ENCODE data around the gene CHRND. TPM values are rescaled to one million over a fixed set of nuclear protein-coding genes. Genes with fewer than 3 reads are reported as not detected.

The CHRND gene
- total RNA-seq, 3 donors from 2014 or later (not counting 1 experiment from before 2014, with no cell fraction given): not detected

DNA sequence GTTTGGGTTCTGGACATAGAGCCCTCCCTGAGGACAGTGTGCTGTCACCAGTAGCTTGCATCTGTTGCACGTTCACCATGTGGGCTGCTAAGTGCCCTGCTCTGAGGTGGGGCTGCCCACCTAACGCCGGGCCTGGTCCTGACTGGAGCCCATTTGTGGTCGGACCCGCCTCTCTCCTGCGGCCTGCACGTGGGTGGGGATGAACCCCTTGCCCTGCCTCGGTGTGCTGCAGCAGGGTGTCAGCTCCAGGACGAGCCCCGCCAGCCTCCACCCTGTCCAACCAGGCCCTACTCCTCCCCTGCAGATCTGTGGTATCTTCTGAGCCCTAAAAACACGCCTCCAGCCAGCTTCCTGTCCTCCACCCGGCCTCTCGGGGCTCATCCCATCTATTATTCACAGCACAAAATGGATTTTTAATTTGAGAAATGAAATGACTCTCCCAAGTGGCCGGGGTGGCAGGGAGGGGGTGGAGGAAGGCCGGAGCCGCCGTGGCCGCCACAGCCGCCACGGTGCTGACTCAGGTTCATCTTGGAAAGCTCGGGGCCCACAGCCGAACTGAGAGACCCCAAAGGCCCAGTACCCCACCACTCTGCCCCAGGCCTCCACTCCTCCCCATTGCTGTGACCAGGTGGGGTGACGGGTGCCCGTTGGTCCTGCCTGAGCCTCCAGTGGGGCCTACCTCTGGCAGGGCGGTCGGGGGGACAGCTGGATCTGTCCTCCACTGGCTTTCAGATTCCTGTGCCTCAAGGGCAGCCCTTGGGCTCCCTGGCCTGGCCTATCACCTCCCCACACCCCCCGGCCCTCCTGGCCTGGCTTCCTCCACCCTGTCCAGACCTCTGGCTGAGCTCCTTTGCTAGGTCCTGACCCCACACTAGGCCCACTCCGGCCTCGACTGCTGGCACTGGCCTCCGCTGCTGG lies 35.5 kb upstream of the CHRND start:
- H3K27ac ChIP-seq (ENCODE audit: low read length): no peak overlapping the region
- H3K4me3 Mint-ChIP-seq: no peak overlapping the region
- H3K36me3 Mint-ChIP-seq: no peaks in the 10 kb centered on the region
- H3K27me3 Mint-ChIP-seq (ENCODE audit: low read depth in 2 of 2): peaks cover 23 to 28% of the 10 kb centered on the region in 2 donors
- peaks cover 6% of the 10 kb centered on the region for H3K4me1 ChIP-seq (ENCODE audit: control insufficient read depth, insufficient read depth, low read length)
- peaks cover 4 to 5% of the 10 kb centered on the region in 2 donors for H3K4me1 Mint-ChIP-seq
- H3K27ac Mint-ChIP-seq: no peak overlapping the region
- no peak overlapping the region for H3K4me3 ChIP-seq (ENCODE audit: low read length)
- H3K36me3 ChIP-seq (ENCODE audit: control insufficient read depth, insufficient read depth, low read length): no peaks in the 10 kb centered on the region
- no peaks in the 10 kb centered on the region for H3K9me3 ChIP-seq (ENCODE audit: control insufficient read depth, insufficient read depth, low read length)
- intact Hi-C loops (cut with micrococcal nuclease): no loop called here
- TF ChIP-seq, protein P1, sequence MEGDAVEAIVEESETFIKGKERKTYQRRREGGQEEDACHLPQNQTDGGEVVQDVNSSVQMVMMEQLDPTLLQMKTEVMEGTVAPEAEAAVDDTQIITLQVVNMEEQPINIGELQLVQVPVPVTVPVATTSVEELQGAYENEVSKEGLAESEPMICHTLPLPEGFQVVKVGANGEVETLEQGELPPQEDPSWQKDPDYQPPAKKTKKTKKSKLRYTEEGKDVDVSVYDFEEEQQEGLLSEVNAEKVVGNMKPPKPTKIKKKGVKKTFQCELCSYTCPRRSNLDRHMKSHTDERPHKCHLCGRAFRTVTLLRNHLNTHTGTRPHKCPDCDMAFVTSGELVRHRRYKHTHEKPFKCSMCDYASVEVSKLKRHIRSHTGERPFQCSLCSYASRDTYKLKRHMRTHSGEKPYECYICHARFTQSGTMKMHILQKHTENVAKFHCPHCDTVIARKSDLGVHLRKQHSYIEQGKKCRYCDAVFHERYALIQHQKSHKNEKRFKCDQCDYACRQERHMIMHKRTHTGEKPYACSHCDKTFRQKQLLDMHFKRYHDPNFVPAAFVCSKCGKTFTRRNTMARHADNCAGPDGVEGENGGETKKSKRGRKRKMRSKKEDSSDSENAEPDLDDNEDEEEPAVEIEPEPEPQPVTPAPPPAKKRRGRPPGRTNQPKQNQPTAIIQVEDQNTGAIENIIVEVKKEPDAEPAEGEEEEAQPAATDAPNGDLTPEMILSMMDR (IDR thresholded peaks at IDR 0.05): no peak
- DNase-seq: no peak
- WGBS (ENCODE audit: insufficient coverage): 81% methylated on average over 30 of the region's 30 CpGs
- H3K9me3 Mint-ChIP-seq: no peaks in the 10 kb centered on the region
- peaks cover 6% of the 10 kb centered on the region for H3K27me3 ChIP-seq (ENCODE audit: control insufficient read depth, insufficient read depth, low read length)
- no peak for ATAC-seq

DNA sequence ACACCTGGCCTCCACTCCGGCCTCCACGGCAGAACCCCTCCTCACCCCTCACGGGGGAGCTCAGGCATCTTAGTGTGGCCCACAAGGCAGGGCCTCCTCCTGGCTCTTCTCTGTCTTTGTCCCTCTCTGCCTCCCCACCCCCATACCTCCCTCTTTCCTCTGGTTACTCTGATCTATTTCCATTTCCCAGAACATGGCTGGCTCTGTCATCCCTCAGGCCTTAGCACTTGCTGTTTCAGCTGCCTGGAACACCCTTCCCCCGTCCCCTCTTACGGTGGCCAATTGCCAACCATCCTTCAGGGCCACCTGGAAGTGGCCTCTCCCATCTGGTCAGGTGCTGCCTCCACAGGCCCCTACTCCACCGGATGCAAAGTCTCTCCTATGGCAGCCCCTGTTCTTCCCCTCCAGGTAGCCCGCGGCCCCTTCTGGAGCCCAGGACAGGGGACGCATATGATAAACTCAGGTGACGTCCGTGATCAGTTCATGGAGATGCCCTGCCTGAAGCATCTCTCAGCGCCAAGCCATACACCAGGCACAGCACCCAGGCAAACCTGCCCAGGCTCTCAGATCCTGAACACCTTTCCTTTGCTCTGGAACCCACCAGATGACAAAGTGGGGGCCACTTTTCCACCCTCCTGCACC lies 34.7 kb upstream of the CHRND start:
- no peak overlapping the region for H3K27ac Mint-ChIP-seq
- TF ChIP-seq, protein P1 (IDR thresholded peaks at IDR 0.05): no peak
- H3K27ac ChIP-seq (ENCODE audit: low read length): no peak overlapping the region
- DNase-seq (no peak), ATAC-seq (no peak)
- H3K4me3 ChIP-seq (ENCODE audit: low read length): no peak overlapping the region
- H3K36me3 ChIP-seq (ENCODE audit: control insufficient read depth, insufficient read depth, low read length): no peaks in the 10 kb centered on the region
- H3K4me1 Mint-ChIP-seq: peaks cover 4 to 5% of the 10 kb centered on the region in 2 donors
- peaks cover 6% of the 10 kb centered on the region for H3K4me1 ChIP-seq (ENCODE audit: control insufficient read depth, insufficient read depth, low read length)
- WGBS (ENCODE audit: insufficient coverage): 91% methylated on average over 12 of the region's 12 CpGs
- no peaks in the 10 kb centered on the region for H3K36me3 Mint-ChIP-seq
- H3K9me3 Mint-ChIP-seq: no peaks in the 10 kb centered on the region
- H3K27me3 ChIP-seq (ENCODE audit: control insufficient read depth, insufficient read depth, low read length): peaks cover 6% of the 10 kb centered on the region
- intact Hi-C loops (cut with micrococcal nuclease): no loop called here
- peaks cover 22 to 27% of the 10 kb centered on the region in 2 donors for H3K27me3 Mint-ChIP-seq (ENCODE audit: low read depth in 2 of 2)
- H3K4me3 Mint-ChIP-seq: no peak overlapping the region
- H3K9me3 ChIP-seq (ENCODE audit: control insufficient read depth, insufficient read depth, low read length): no peaks in the 10 kb centered on the region

DNA sequence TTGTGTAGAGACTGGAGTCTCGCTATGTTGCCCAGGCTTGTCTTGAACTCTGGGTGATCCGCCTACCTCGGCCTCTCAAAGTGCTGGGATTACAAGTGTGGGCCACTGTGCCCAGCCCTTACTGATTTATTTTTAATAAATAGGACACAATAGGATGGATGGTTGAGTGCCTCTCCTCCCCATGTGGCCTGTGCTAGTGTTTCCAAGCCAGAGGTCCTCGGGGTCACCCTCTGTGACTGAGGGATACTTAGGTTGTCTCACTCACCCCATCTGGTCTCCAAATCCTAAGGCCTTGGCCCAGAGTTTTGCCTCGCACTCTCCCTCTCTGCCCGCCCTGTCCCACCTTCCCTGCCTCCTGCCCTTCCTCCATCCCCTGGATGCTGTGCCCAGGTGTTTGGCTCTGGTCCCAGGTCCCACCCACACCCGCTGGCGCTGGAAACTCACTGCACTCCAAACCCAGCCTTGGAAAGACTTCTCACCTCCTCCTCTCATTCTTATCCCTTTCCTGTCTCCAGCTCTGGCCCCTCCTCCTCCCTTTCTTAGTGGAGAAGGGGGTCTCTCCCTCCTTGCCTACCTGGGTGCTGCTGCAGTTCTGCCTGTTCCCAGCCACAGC lies 33.6 kb upstream of the CHRND start:
- intact Hi-C loops (cut with micrococcal nuclease): no loop called here
- Histone ChIP-seq H3K4me1 (ENCODE audit: control insufficient read depth, insufficient read depth, low read length) (no peaks in the 10 kb centered on the region), H3K36me3 (ENCODE audit: control insufficient read depth, insufficient read depth, low read length) (no peaks in the 10 kb centered on the region), H3K4me3 (ENCODE audit: low read length) (no peak overlapping the region), H3K27ac (ENCODE audit: low read length) (no peak overlapping the region), H3K9me3 (ENCODE audit: control insufficient read depth, insufficient read depth, low read length) (no peaks in the 10 kb centered on the region), H3K27me3 (ENCODE audit: control insufficient read depth, insufficient read depth, low read length) (peaks cover 4% of the 10 kb centered on the region)
- TF ChIP-seq, protein P1 (IDR thresholded peaks at IDR 0.05): no peak
- no peaks in the 10 kb centered on the region for H3K36me3 Mint-ChIP-seq
- WGBS (ENCODE audit: insufficient coverage): 81% methylated on average over 8 of the region's 8 CpGs
- ATAC-seq: no peak
- H3K27me3 Mint-ChIP-seq (ENCODE audit: low read depth in 2 of 2): peaks cover 22 to 27% of the 10 kb centered on the region in 2 donors
- no peak for DNase-seq
- H3K9me3 Mint-ChIP-seq: no peaks in the 10 kb centered on the region
- peaks cover 4 to 5% of the 10 kb centered on the region in 2 donors for H3K4me1 Mint-ChIP-seq
- H3K4me3 Mint-ChIP-seq: no peak overlapping the region
- H3K27ac Mint-ChIP-seq: no peak overlapping the region
